ENCODE results near the gene ATG4B. TPM values are rescaled to one million over a fixed set of nuclear protein-coding genes. Genes with fewer than 3 reads are reported as not detected.

Gene ATG4B
- total RNA-seq, 2 donors from 2014 or later, result 52.0 to 86.1 TPM

- Histone ChIP-seq H3K27me3 (replicated peaks; ENCODE audit: insufficient read depth) (no peaks in the 10 kb centered on the region), H3K9me3 (no peaks in the 10 kb centered on the region), H3K36me3 (peaks cover 49% of the 10 kb centered on the region), H3K4me1 (ENCODE audit: control insufficient read depth in 1 of 2, low read depth in 2 of 2) (peaks cover 2 to 12% of the 10 kb centered on the region in 2 donors), H3K27ac (peak overlapping the region in 1 of 2 donors; percentile 57), H3K4me3 (no peak overlapping the region)
- DNase-seq (ENCODE audit: low spot score), result no peak
- no peak for TF ChIP-seq CTCF (IDR thresholded peaks at IDR 0.05)
- no peak for ATAC-seq (ENCODE audit: insufficient number of reproducible peaks, low FRiP score, low read depth)
These were observed 35.7 kb downstream of the ATG4B start for GRCh38 chr2:241673189-241673663.

DNA sequence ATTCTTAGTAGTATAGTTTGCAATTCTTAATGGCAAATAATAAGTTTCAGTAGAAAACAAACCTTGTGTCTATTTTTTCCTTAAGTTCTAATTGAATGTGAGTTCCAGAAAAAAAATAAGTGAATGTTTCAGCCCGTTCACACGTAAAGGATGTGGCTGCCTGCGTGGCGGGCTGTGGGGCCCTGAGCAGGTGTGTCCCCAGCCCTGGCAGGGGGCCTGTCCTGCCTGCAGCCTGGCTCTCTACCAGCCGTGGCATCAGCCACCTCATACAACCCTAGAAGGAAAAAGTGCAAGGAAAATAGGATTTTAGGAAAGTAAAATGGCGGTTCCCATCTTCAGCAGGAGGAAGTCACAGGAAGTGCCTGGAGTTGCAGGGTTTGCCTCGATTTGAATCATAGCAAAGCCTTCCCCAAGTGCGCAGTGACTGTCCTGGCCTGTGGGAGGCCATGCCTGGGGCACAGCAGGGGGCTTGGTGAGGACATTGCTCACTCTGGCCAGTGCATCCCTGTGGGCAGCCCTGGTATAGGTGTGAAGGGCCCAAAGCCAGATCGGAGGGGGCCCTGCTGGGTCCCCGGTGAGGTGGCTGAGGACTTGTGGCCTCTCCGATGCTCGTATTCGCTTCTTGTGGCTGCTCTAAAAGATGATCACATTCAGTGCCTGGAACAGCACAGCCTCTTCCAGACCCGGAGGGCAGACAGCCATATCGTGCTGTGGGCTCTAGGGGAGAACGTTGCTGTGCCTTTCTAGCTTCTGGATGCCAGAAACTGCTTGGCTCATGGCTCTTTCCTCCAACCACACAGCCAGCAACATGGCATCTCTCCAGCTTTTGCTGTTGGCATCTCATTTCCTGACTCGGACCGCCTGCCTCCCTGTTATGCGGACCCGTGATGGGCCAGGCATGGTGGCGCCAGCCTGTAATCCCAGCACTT, 36.6 kb downstream of the ATG4B start:
- peak overlapping the region; percentile 6 to 57 for H3K27ac ChIP-seq
- ATAC-seq (ENCODE audit: insufficient number of reproducible peaks, low FRiP score, low read depth), result no peak

GRCh38 chr2:241675885-241676284, 38.4 kb downstream of the ATG4B start:
- Histone ChIP-seq H3K27me3 (replicated peaks; ENCODE audit: insufficient read depth) (no peaks in the 10 kb centered on the region), H3K4me3 (no peak overlapping the region), H3K36me3 (peaks cover 37% of the 10 kb centered on the region), H3K27ac (no peak overlapping the region), H3K4me1 (ENCODE audit: control insufficient read depth in 1 of 2, low read depth in 2 of 2) (peaks cover 2 to 12% of the 10 kb centered on the region in 2 donors), H3K9me3 (no peaks in the 10 kb centered on the region)
- ATAC-seq (ENCODE audit: insufficient number of reproducible peaks, low FRiP score, low read depth), result no peak
- TF ChIP-seq CTCF (IDR thresholded peaks at IDR 0.05), result no peak
- no peak for DNase-seq (ENCODE audit: low spot score)

More for the DNA sequence above, 36.6 kb downstream of the ATG4B start:
- H3K4me3 ChIP-seq, result no peak overlapping the region
- no peak for DNase-seq (ENCODE audit: low spot score)
- H3K9me3 ChIP-seq, result no peaks in the 10 kb centered on the region
- H3K4me1 ChIP-seq (ENCODE audit: control insufficient read depth in 1 of 2, low read depth in 2 of 2), result peaks cover 2 to 12% of the 10 kb centered on the region in 2 donors
- no peaks in the 10 kb centered on the region for H3K27me3 ChIP-seq (replicated peaks; ENCODE audit: insufficient read depth)
- peak; percentile 12 for TF ChIP-seq CTCF (IDR thresholded peaks at IDR 0.05)
- peaks cover 42% of the 10 kb centered on the region for H3K36me3 ChIP-seq

- TF ChIP-seq CTCF (IDR thresholded peaks at IDR 0.05), result no peak
- DNase-seq (ENCODE audit: low spot score), result no peak
- H3K36me3 ChIP-seq, result peaks cover 37% of the 10 kb centered on the region
These were observed 39.2 kb downstream of the ATG4B start for GRCh38 chr2:241676665-241677064.

GRCh38 chr2:241677392-241677791, 39.9 kb downstream of the ATG4B start:
- H3K4me1 ChIP-seq (ENCODE audit: control insufficient read depth in 1 of 2, low read depth in 2 of 2), result peaks cover 2 to 12% of the 10 kb centered on the region in 2 donors
- no peaks in the 10 kb centered on the region for H3K9me3 ChIP-seq
- TF ChIP-seq CTCF (IDR thresholded peaks at IDR 0.05), result no peak
- H3K4me3 ChIP-seq, result no peak overlapping the region
- no peak overlapping the region for H3K27ac ChIP-seq
- no peaks in the 10 kb centered on the region for H3K27me3 ChIP-seq (replicated peaks; ENCODE audit: insufficient read depth)
- H3K36me3 ChIP-seq, result peaks cover 31% of the 10 kb centered on the region
- no peak for ATAC-seq (ENCODE audit: insufficient number of reproducible peaks, low FRiP score, low read depth)
- DNase-seq (ENCODE audit: low spot score), result no peak

More at GRCh38 chr2:241676665-241677064, 39.2 kb downstream of the ATG4B start:
- Histone ChIP-seq H3K4me3 (no peak overlapping the region), H3K4me1 (ENCODE audit: control insufficient read depth in 1 of 2, low read depth in 2 of 2) (peaks cover 2 to 12% of the 10 kb centered on the region in 2 donors), H3K27ac (no peak overlapping the region), H3K9me3 (no peaks in the 10 kb centered on the region), H3K27me3 (replicated peaks; ENCODE audit: insufficient read depth) (no peaks in the 10 kb centered on the region)
- ATAC-seq (ENCODE audit: insufficient number of reproducible peaks, low FRiP score, low read depth), result no peak
